AG04449 (cell line): ENCODE results near the gene STX16.

Source experiments
- CTCF ChIA-PET: fragments of 350-600 bp; formaldehyde crosslinking; extraction: SDS; loops from one replicate; lab custom pipeline; 2021; ENCODE audit warnings: antibody characterized with exemption; lab: Yijun Ruan, JAX
- POLR2A ChIA-PET: fragments of 400-600, 350-600 bp; formaldehyde crosslinking; extraction: SDS; loops from one replicate; lab custom pipeline; 2020; ENCODE audit warnings: antibody characterized with exemption, inconsistent platforms; lab: Yijun Ruan, JAX
- DNase-seq: peaks from one replicate; pipeline ENCODE4 v3.0.0-alpha.2; 2010; ENCODE audit warnings: low read depth, low spot score
- H3K4me3 ChIP-seq: 2 replicates; pipeline ENCODE4 v1.5.1; 2011; ENCODE audit warnings: low read depth, mild to moderate bottlenecking, control low read depth, low read length
- CTCF ChIP-seq: IDR thresholded peaks from one replicate; pipeline ENCODE4 v1.5.1; 2011; ENCODE audit warnings: mild to moderate bottlenecking, moderate library complexity, low read length, control low read depth, inconsistent platforms; ENCODE audit not compliant: insufficient read depth; ENCODE audit errors: missing control alignments

Gene STX16

GRCh38 chr20:58661598-58662473 lies 10.8 kb downstream of the STX16 start:
- ChIA-PET CTCF (no interaction called here), POLR2A (no interaction called here)
- TF ChIP-seq CTCF, result no peak
- H3K4me3 ChIP-seq, result no peak overlapping the region
- DNase-seq, result no peak

- DNase-seq, result no peak
- no peak overlapping the region for H3K4me3 ChIP-seq
- CTCF ChIA-PET, result interaction anchor here (1.2 kb wide), 1 partner anchor 25 kb away, joined by 3 read pairs; no protein-coding TSS in a partner anchor
- POLR2A ChIA-PET, result interaction anchor here (0.8 kb wide), 1 partner anchor 13 kb away, joined by 3 read pairs; the partner anchor contains the start of gene STX16
- no peak for TF ChIP-seq CTCF
These were observed 13.2 kb downstream of the STX16 start for GRCh38 chr20:58664331-58664730.

GRCh38 chr20:58664883-58665282 lies 13.8 kb downstream of the STX16 start:
- no peak overlapping the region for H3K4me3 ChIP-seq
- no peak for TF ChIP-seq CTCF
- ChIA-PET POLR2A (interaction anchor here (0.8 kb wide), 1 partner anchor 14 kb away, joined by 3 read pairs; the partner anchor contains the start of gene STX16), CTCF (interaction anchor here (1.2 kb wide), 1 partner anchor 24 kb away, joined by 3 read pairs; no protein-coding TSS in a partner anchor)
- DNase-seq, result no peak

- CTCF ChIA-PET, result no interaction called here
- POLR2A ChIA-PET, result interaction anchor here (0.6 kb wide), 1 partner anchor 10 kb away, joined by 5 read pairs; no protein-coding TSS in a partner anchor
- TF ChIP-seq CTCF, result no peak
- no peak for DNase-seq
- no peak overlapping the region for H3K4me3 ChIP-seq
These were observed 14.5 kb downstream of the STX16 start for GRCh38 chr20:58665606-58666005.

- no peak overlapping the region for H3K4me3 ChIP-seq
- no peak for DNase-seq
- CTCF ChIA-PET, result interaction anchor here (0.9 to 1.7 kb wide), 5 partner anchors 14 to 429 kb away, joined by 3 to 7 read pairs (median 3); no protein-coding TSS in a partner anchor
- POLR2A ChIA-PET, result no interaction called here
- no peak for TF ChIP-seq CTCF
These were observed 15.6 kb downstream of the STX16 start for GRCh38 chr20:58666702-58667101.

GRCh38 chr20:58667975-58668374 lies 16.9 kb downstream of the STX16 start:
- POLR2A ChIA-PET, result no interaction called here
- no peak overlapping the region for H3K4me3 ChIP-seq
- CTCF ChIA-PET, result interaction anchor here (0.8 to 1.7 kb wide), 3 partner anchors 22 to 430 kb away, joined by 4 to 7 read pairs (median 4); no protein-coding TSS in a partner anchor
- DNase-seq, result no peak
- TF ChIP-seq CTCF, result no peak
